B cell (primary cell): ENCODE measurements around the gene PAIP2. TPM values are rescaled to one million over a fixed set of nuclear protein-coding genes. Genes with fewer than 3 reads are reported as not detected.

Source experiments
- ATAC-seq: fragments of 200-7000 bp; cut with Tn5 transposase; one replicate; pipeline ENCODE4 v1.10.0; 2021; ENCODE audit warnings: low read depth, mild to moderate bottlenecking, moderate number of reproducible peaks, moderate library complexity
- CTCF ChIA-PET: fragments of 350-600 bp; sonication (Branson Sonifier 250); formaldehyde crosslinking; loops from one replicate; lab custom pipeline; 2021; ENCODE audit warnings: antibody characterized with exemption, inconsistent platforms; lab: Charles Lee
- POLR2A ChIA-PET: fragments of 350-600 bp; sonication (Branson Sonifier 250); formaldehyde crosslinking; loops from one replicate; lab custom pipeline; 2021; ENCODE audit warnings: antibody characterized with exemption; lab: Charles Lee
- DNase-seq: peaks from one replicate; pipeline ENCODE4 v3.0.0; 2013
- H2AFZ ChIP-seq: 2 replicates; pipeline ENCODE4 v1.6.1; 2012; ENCODE audit warnings: mild to moderate bottlenecking, low read depth, low read length; ENCODE audit not compliant: insufficient read depth, poor library complexity, severe bottlenecking
- H3K27ac ChIP-seq, 2 donors: 1 replicate in 1 of 2; 2 replicates in 1 of 2; pipeline ENCODE4 v1.5.1; 2012 to 2013; ENCODE audit warnings: low read length in 2 of 2, mild to moderate bottlenecking in 2 of 2, moderate library complexity in 1 of 2
- H3K27me3 ChIP-seq, 4 experiments: fragments of 200-600 bp in 1 of 4; sonication (generic) in 1 of 4; replicated peaks in 1 of 4; 1 replicate in 2 of 4; 2 replicates in 2 of 4; pipeline versions ENCODE4 v1.6.1 to v1.7.0; 2013 to 2016; ENCODE audit warnings: low read length in 3 of 4, mild to moderate bottlenecking in 2 of 4, mixed read lengths in 1 of 4, moderate library complexity in 1 of 4; ENCODE audit not compliant: insufficient read depth in 4 of 4, control insufficient read depth in 3 of 4; ENCODE audit errors: control extremely low read depth in 1 of 4
- H3K36me3 ChIP-seq, 2 experiments: replicated peaks in 1 of 2; 1 replicate in 1 of 2; 2 replicates in 1 of 2; pipeline versions ENCODE4 v1.6.1 to v1.7.1; 2013; ENCODE audit warnings: low read length in 1 of 2; ENCODE audit not compliant: insufficient read depth in 2 of 2, control insufficient read depth in 1 of 2; ENCODE audit errors: control extremely low read depth in 1 of 2, extremely low read depth in 1 of 2
- H3K4me1 ChIP-seq, 2 donors: fragments of 200-600 bp in 1 of 2; sonication (generic) in 1 of 2; 1 replicate in 1 of 2; 2 replicates in 1 of 2; pipeline versions ENCODE4 v1.5.1 to v1.6.1; 2013 to 2017; ENCODE audit warnings: low read length in 2 of 2; ENCODE audit not compliant: control insufficient read depth in 2 of 2, insufficient read depth in 2 of 2
- H3K4me2 ChIP-seq: replicated peaks from 2 replicates; pipeline ENCODE3; 2012; ENCODE audit warnings: mild to moderate bottlenecking, low read depth, low read length; ENCODE audit not compliant: poor library complexity, severe bottlenecking
- H3K4me3 ChIP-seq, 5 experiments: fragments of 200-600 bp in 1 of 5; sonication (generic) in 1 of 5; 1 replicate in 3 of 5; 2 replicates in 2 of 5; pipeline versions ENCODE4 v1.5.1 to v1.7.0; 2011 to 2016; ENCODE audit warnings: low read length in 4 of 5, mild to moderate bottlenecking in 4 of 5, low read depth in 2 of 5, control low read depth in 1 of 5, moderate library complexity in 1 of 5; ENCODE audit not compliant: insufficient read depth in 1 of 5; ENCODE audit errors: control extremely low read depth in 1 of 5, extremely low read depth in 1 of 5
- H3K79me2 ChIP-seq: fragments of 200-600 bp; sonication (generic); one replicate; pipeline ENCODE4 v1.6.0; 2016; ENCODE audit warnings: low read length; ENCODE audit not compliant: control insufficient read depth, insufficient read depth
- H3K9ac ChIP-seq: fragments of 200-600 bp; sonication (generic); 2 replicates; pipeline ENCODE4 v1.6.1; 2017; ENCODE audit warnings: mild to moderate bottlenecking, low read length, moderate library complexity
- H3K9me3 ChIP-seq, 3 donors: one replicate each; pipeline versions ENCODE4 v1.6.1 to v1.7.1; 2013; ENCODE audit warnings: low read length in 2 of 3; ENCODE audit not compliant: control insufficient read depth in 2 of 3, insufficient read depth in 1 of 3; ENCODE audit errors: control extremely low read depth in 1 of 3
- H4K20me1 ChIP-seq: 2 replicates; pipeline ENCODE4 v1.6.0; 2012; ENCODE audit warnings: mild to moderate bottlenecking, low read length; ENCODE audit not compliant: insufficient read depth, control insufficient read depth, poor library complexity, severe bottlenecking
- H3K27ac Mint-ChIP-seq: one replicate; pipeline ENCODE4 v1.8.0; 2021; ENCODE audit warnings: mixed read lengths
- H3K27me3 Mint-ChIP-seq: one replicate; pipeline ENCODE4 v1.8.0; 2021; ENCODE audit warnings: mixed read lengths
- H3K4me1 Mint-ChIP-seq: one replicate; pipeline ENCODE4 v1.8.0; 2021; ENCODE audit warnings: mixed read lengths
- H3K4me3 Mint-ChIP-seq: one replicate; pipeline ENCODE4 v1.8.0; 2021; ENCODE audit warnings: mixed read lengths
- H3K9me3 Mint-ChIP-seq: one replicate; pipeline ENCODE4 v1.8.0; 2022; ENCODE audit warnings: mixed read lengths; ENCODE audit not compliant: insufficient read depth
- CTCF ChIP-seq: fragments of 200-600 bp; IDR thresholded peaks from one replicate; pipeline ENCODE4 v1.8.0; 2022; ENCODE audit warnings: antibody characterized with exemption, mild to moderate bottlenecking
- EZH2 ChIP-seq: IDR thresholded peaks from 2 replicates; pipeline ENCODE4 v1.6.1; 2012; ENCODE audit warnings: borderline replicate concordance, low read depth, mild to moderate bottlenecking, moderate library complexity, low read length; ENCODE audit not compliant: insufficient read depth, poor library complexity, severe bottlenecking
- WGBS: methylation state at CpG from one replicate; pipeline ENCODE4 v1.1.5; 2013; ENCODE audit warnings: missing lambda C conversion rate; ENCODE audit not compliant: insufficient coverage; 5-methylcytosine and 5-hydroxymethylcytosine counted together
- intact Hi-C: fragments of 100-400 bp; cut with micrococcal nuclease; formaldehyde crosslinking; loops from one replicate; pipeline ENCODE4 v1.10.0; 2022
- polyA plus RNA-seq: library from polyadenylated mRNA; depleted of rRNA; stranded (reverse); fragments of >200 nt; gene quantifications from 2 replicates; pipeline ENCODE4 v1.2.3, GENCODE V29; 2012
- total RNA-seq, 2 donors: library from RNA; stranded (reverse); fragments of 120-200 nt in 1 of 2; gene quantifications; 1 replicate in 1 of 2; 2 replicates in 1 of 2; pipeline versions ENCODE4 v1.2.3 to v1.2.4, GENCODE V29; 2013 to 2022

The PAIP2 gene
- total and polyA plus RNA-seq, 2 donors (not counting 1 experiment from before 2014, with no cell fraction given) = 38.5 to 121 TPM

GRCh38 chr5:139361835-139362429 is 20.3 kb downstream of the PAIP2 start:
- Histone ChIP-seq H3K79me2 (peaks cover 65% of the 10 kb centered on the region), H3K4me3 (no peak overlapping the region), H3K9me3 (no peaks in the 10 kb centered on the region), H3K4me2 (no peak overlapping the region), H4K20me1 (peaks cover 69% of the 10 kb centered on the region), H3K9ac (no peak overlapping the region), H3K27me3 (no peaks in the 10 kb centered on the region), H2AFZ (no peak overlapping the region), H3K27ac (no peak overlapping the region), H3K4me1 (no peaks in the 10 kb centered on the region), H3K36me3 (peaks cover 12 to 35% of the 10 kb centered on the region in 2 experiments)
- ATAC-seq (no peak), DNase-seq (no peak)
- WGBS = 100% methylated on average over 4 of the region's 6 CpGs
- Mint-ChIP-seq H3K27me3 (no peaks in the 10 kb centered on the region), H3K4me3 (no peak overlapping the region), H3K27ac (no peak overlapping the region), H3K4me1 (peaks cover 21% of the 10 kb centered on the region), H3K9me3 (no peaks in the 10 kb centered on the region)
- TF ChIP-seq EZH2 (no peak), CTCF (no peak)
- CTCF ChIA-PET = interaction anchor here (0.7 kb wide), 2 partner anchors 12 to 34 kb away, joined by 3 to 4 read pairs; no protein-coding TSS in a partner anchor
- POLR2A ChIA-PET = interaction anchor here (0.7 kb wide), 1 partner anchor 31 kb away, joined by 5 read pairs; no protein-coding TSS in a partner anchor
- intact Hi-C loops = no loop called here

- Histone ChIP-seq H3K27me3 (no peaks in the 10 kb centered on the region), H3K9ac (no peak overlapping the region), H3K27ac (no peak overlapping the region), H4K20me1 (peaks cover 49% of the 10 kb centered on the region), H2AFZ (no peak overlapping the region), H3K79me2 (peaks cover 45% of the 10 kb centered on the region), H3K36me3 (peaks cover 13 to 41% of the 10 kb centered on the region in 2 experiments), H3K9me3 (no peaks in the 10 kb centered on the region), H3K4me3 (no peak overlapping the region), H3K4me2 (no peak overlapping the region), H3K4me1 (no peaks in the 10 kb centered on the region)
- DNase-seq = no peak
- Mint-ChIP-seq H3K27me3 (no peaks in the 10 kb centered on the region), H3K4me1 (peaks cover 8% of the 10 kb centered on the region), H3K4me3 (no peak overlapping the region), H3K9me3 (no peaks in the 10 kb centered on the region), H3K27ac (no peak overlapping the region)
- CTCF ChIA-PET = no interaction called here
- POLR2A ChIA-PET = no interaction called here
- no peak for ATAC-seq
- WGBS = 100% methylated on average over 1 of the region's 2 CpGs
- intact Hi-C loops = no loop called here
- no peak for TF ChIP-seq EZH2
- TF ChIP-seq CTCF = no peak
Observed at GRCh38 chr5:139363937-139364336, 22.3 kb downstream of the PAIP2 start.
